ENCODE measurements around the gene NHSL1. TPM values are rescaled to one million over a fixed set of nuclear protein-coding genes. Genes with fewer than 3 reads are reported as not detected.

Gene NHSL1
- total and polyA plus RNA-seq, 2 of the 8 experiments (the other 6 are each of a cell fraction or from before 2014, with no cell fraction given): 7.2 to 32.4 TPM

DNA sequence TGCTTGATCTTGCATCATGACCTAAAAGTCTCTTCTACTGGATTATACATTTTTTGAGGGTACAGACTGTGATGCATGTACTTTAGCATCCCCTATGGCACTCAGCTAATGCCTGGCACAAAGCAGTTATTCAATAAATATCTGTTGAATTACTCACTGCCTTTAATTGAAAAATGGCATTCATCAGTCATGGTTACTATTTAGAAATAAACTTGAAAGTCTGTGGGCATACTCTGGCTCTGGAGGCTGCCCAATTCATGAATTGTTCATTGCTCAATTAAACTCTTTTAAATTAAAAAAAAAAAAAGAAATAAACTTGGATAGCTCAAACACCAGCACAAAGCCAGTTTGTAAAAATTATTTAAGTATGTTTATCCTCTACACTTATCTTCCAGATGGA, 55.3 kb downstream of the NHSL1 start:
- no peak overlapping the region for H3K18ac ChIP-seq (ENCODE audit: extremely low read depth, low read length)
- no peak overlapping the region for H2BK120ac ChIP-seq (replicated peaks; ENCODE audit: low read depth, low read length)
- H4K8ac ChIP-seq (ENCODE audit: extremely low read depth, insufficient read depth, low read length): no peak overlapping the region
- H3K79me2 ChIP-seq (ENCODE audit: control insufficient read depth in 1 of 2, insufficient read depth in 2 of 2, low read length in 2 of 2): no peaks in the 10 kb centered on the region
- no peak overlapping the region for H2BK15ac ChIP-seq (ENCODE audit: low read length)
- H3K27me3 ChIP-seq (replicated peaks in 1 of 4; ENCODE audit: control insufficient read depth in 3 of 4, extremely low read depth in 1 of 4, insufficient read depth in 3 of 4, low read length in 3 of 4): no peaks in the 10 kb centered on the region
- no peak overlapping the region for H2BK5ac ChIP-seq (ENCODE audit: low read depth, low read length)
- no peak overlapping the region for H2AK5ac ChIP-seq (ENCODE audit: low read depth, low read length)
- no peaks in the 10 kb centered on the region for H3K9me3 ChIP-seq (ENCODE audit: insufficient read depth in 2 of 2, low read depth in 1 of 2, low read length in 1 of 2)
- no peak overlapping the region for H3K23ac ChIP-seq (ENCODE audit: insufficient read length)
- H3K4me2 ChIP-seq (ENCODE audit: insufficient read depth in 1 of 2, low read depth in 2 of 2, low read length in 2 of 2): no peak overlapping the region
- no peak overlapping the region for H4K91ac ChIP-seq (replicated peaks; ENCODE audit: insufficient read length, low read length)
- CTCF ChIA-PET (ENCODE audit: partially characterized antibody): interaction anchor here (1.2 kb wide), 1 partner anchor 54 kb away, joined by 3 read pairs; no protein-coding TSS in a partner anchor
- H4K5ac ChIP-seq (ENCODE audit: insufficient read length, low read depth, low read length): no peak overlapping the region
- FAIRE-seq: no peak
- no peak overlapping the region for H3K14ac ChIP-seq (ENCODE audit: insufficient read length)
- H3K23me2 ChIP-seq (ENCODE audit: low read depth, low read length): no peaks in the 10 kb centered on the region
- no peak overlapping the region for H2BK20ac ChIP-seq (ENCODE audit: low read length)
- no peak overlapping the region for H3K4me3 ChIP-seq (ENCODE audit: extremely low read depth in 1 of 4, insufficient read depth in 2 of 4, low read depth in 3 of 4, low read length in 4 of 4)
- no peaks in the 10 kb centered on the region for H3K4me1 ChIP-seq (replicated peaks in 1 of 4; ENCODE audit: control insufficient read depth in 3 of 4, insufficient read depth in 4 of 4, low read length in 3 of 4)
- TF ChIP-seq TEAD4 (IDR thresholded peaks at IDR 0.05; ENCODE audit: low read depth, low read length): no peak
- TF ChIP-seq, protein P1, sequence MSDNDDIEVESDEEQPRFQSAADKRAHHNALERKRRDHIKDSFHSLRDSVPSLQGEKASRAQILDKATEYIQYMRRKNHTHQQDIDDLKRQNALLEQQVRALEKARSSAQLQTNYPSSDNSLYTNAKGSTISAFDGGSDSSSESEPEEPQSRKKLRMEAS (IDR thresholded peaks at IDR 0.05): no peak
- no peak for TF ChIP-seq YY1 (IDR thresholded peaks at IDR 0.05; ENCODE audit: low read depth, low read length)
- TF ChIP-seq, protein P2, sequence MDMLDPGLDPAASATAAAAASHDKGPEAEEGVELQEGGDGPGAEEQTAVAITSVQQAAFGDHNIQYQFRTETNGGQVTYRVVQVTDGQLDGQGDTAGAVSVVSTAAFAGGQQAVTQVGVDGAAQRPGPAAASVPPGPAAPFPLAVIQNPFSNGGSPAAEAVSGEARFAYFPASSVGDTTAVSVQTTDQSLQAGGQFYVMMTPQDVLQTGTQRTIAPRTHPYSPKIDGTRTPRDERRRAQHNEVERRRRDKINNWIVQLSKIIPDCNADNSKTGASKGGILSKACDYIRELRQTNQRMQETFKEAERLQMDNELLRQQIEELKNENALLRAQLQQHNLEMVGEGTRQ (IDR thresholded peaks at IDR 0.05; ENCODE audit: low read length): no peak
- TF ChIP-seq SP4 (IDR thresholded peaks at IDR 0.05; ENCODE audit: low read length): no peak
- no peak for TF ChIP-seq CREB1 (IDR thresholded peaks at IDR 0.05)
- no peak for TF ChIP-seq KDM4A (IDR thresholded peaks at IDR 0.05; ENCODE audit: low read depth, low read length, severe bottlenecking)
- TF ChIP-seq RXRA (IDR thresholded peaks at IDR 0.05; ENCODE audit: insufficient read depth, low read depth, low read length): no peak
- TF ChIP-seq ASH2L (IDR thresholded peaks at IDR 0.05; ENCODE audit: low read length): no peak
- no peak for TF ChIP-seq EZH2 (IDR thresholded peaks at IDR 0.05; ENCODE audit: low read depth, low read length, severe bottlenecking)
- no peak for TF ChIP-seq NRF1 (IDR thresholded peaks at IDR 0.05; ENCODE audit: low read depth, low read length)
- TF ChIP-seq KDM5A (IDR thresholded peaks at IDR 0.05; ENCODE audit: low read length): no peak
- TF ChIP-seq BRCA1 (IDR thresholded peaks at IDR 0.05; ENCODE audit: low read depth, low read length): no peak
- peaks cover 0 to 22% (median 4%) of the 10 kb centered on the region in 4 experiments; a peak in 4 of 8 replicates for H3K36me3 ChIP-seq (ENCODE audit: control insufficient read depth in 2 of 4, insufficient read depth in 4 of 4, low read length in 3 of 4)
- H4K20me1 ChIP-seq (replicated peaks in 1 of 2; ENCODE audit: control insufficient read depth in 1 of 2, insufficient read depth in 2 of 2, low read length in 2 of 2): no peaks in the 10 kb centered on the region
- POLR2A ChIA-PET (ENCODE audit: partially characterized antibody): no interaction called here
- H2AFZ ChIP-seq (ENCODE audit: low read length): no peak overlapping the region
- no peak overlapping the region for H3K9ac ChIP-seq (replicated peaks in 1 of 4; ENCODE audit: extremely low read depth in 1 of 4, low read depth in 3 of 4, low read length in 3 of 4)
- no peak for DNase-seq (ENCODE audit: low read depth in 1 of 2, low spot score in 2 of 2)
- no peak overlapping the region for H3K4ac ChIP-seq (replicated peaks; ENCODE audit: insufficient read length, low read depth, low read length)
- no peaks in the 10 kb centered on the region for H3K79me1 ChIP-seq (ENCODE audit: low read depth, low read length)
- H3K56ac ChIP-seq (replicated peaks; ENCODE audit: insufficient read length, low read depth, low read length): no peak overlapping the region
- no peak overlapping the region for H2BK12ac ChIP-seq (ENCODE audit: low read depth, low read length)
- no peak overlapping the region for H3K27ac ChIP-seq (ENCODE audit: low read depth, low read length)
